SU-DHL-6 (cell line): Measurements from ENCODE around the gene FBN1.

Experiments
- H2AFZ ChIP-seq: fragments of 200-600 bp; sonication (generic); 2 replicates; pipeline ENCODE4 v1.6.1; 2014; ENCODE audit warnings: low read depth, mild to moderate bottlenecking, moderate library complexity, mixed read lengths, antibody characterized with exemption, low read length; ENCODE audit not compliant: severe bottlenecking
- H3F3A ChIP-seq: fragments of 200-600 bp; shearing (Covaris generic); 2 replicates; pipeline ENCODE4 v1.6.0; 2016; ENCODE audit warnings: antibody characterized with exemption, mild to moderate bottlenecking; ENCODE audit not compliant: insufficient read depth
- H3K27ac ChIP-seq: fragments of 200-600 bp; sonication (generic); 2 replicates; pipeline ENCODE4 v1.5.1; 2016; ENCODE audit warnings: low read depth, mild to moderate bottlenecking, low read length, moderate library complexity, mixed read lengths
- H3K27me3 ChIP-seq: fragments of 200-600 bp; sonication (generic), shearing (Covaris generic); 2 replicates; pipeline ENCODE4 v1.6.0; 2014; ENCODE audit warnings: mild to moderate bottlenecking, low read length
- H3K36me3 ChIP-seq: fragments of 200-600 bp; sonication (generic); 2 replicates; pipeline ENCODE4 v1.6.1; 2014; ENCODE audit warnings: mild to moderate bottlenecking, low read length, mixed read lengths
- H3K4me2 ChIP-seq: fragments of 300-600, 200-600 bp; shearing (Covaris generic), sonication (generic); 2 replicates; pipeline ENCODE4 v1.6.0; 2014; ENCODE audit warnings: low read length, low read depth, mild to moderate bottlenecking; ENCODE audit not compliant: poor library complexity, severe bottlenecking
- H3K4me3 ChIP-seq: fragments of 200-600 bp; sonication (generic); 2 replicates; pipeline ENCODE4 v1.5.1; 2014; ENCODE audit warnings: antibody characterized with exemption, low read length, mild to moderate bottlenecking, mixed read lengths; ENCODE audit not compliant: insufficient read depth, poor library complexity, severe bottlenecking
- H3K79me2 ChIP-seq: fragments of 200-600 bp; sonication (generic); 2 replicates; pipeline ENCODE4 v1.6.1; 2014; ENCODE audit warnings: mild to moderate bottlenecking, low read length, moderate library complexity; ENCODE audit not compliant: insufficient read depth
- H3K9ac ChIP-seq: fragments of 200-600 bp; sonication (generic); 2 replicates; pipeline ENCODE4 v1.7.0; 2014; ENCODE audit warnings: mild to moderate bottlenecking, low read length
- H3K9me2 ChIP-seq: fragments of 200-600 bp; sonication (generic); replicated peaks from 2 replicates; pipeline ENCODE4 v1.6.1; 2014; ENCODE audit warnings: low read length; ENCODE audit not compliant: insufficient read depth
- H3K9me3 ChIP-seq: fragments of 200-600 bp; sonication (generic); 2 replicates; pipeline ENCODE4 v1.6.1; 2014; ENCODE audit warnings: low read length, mixed read lengths; ENCODE audit not compliant: insufficient read depth
- H4K20me1 ChIP-seq: fragments of 200-600 bp; sonication (generic); 2 replicates; pipeline ENCODE4 v1.6.1; 2014; ENCODE audit warnings: low read depth, mild to moderate bottlenecking, antibody characterized with exemption, low read length, moderate library complexity, mixed read lengths
- EZH2phosphoT487 ChIP-seq: fragments of 200-600 bp; sonication (generic), shearing (Covaris generic); conservative IDR thresholded peaks from 2 replicates; pipeline ENCODE4 v1.6.1; 2018; ENCODE audit warnings: mild to moderate bottlenecking, antibody characterized with exemption, low read length, moderate library complexity, mixed read lengths
- TF ChIP-seq, protein P1 (sequence below): fragments of 200-600 bp; sonication (generic); IDR thresholded peaks from one replicate; pipeline ENCODE4 v1.5.1; 2017; ENCODE audit warnings: antibody characterized with exemption, mild to moderate bottlenecking, low read length, moderate library complexity; ENCODE audit not compliant: insufficient read depth, poor library complexity, severe bottlenecking

Gene FBN1

DNA sequence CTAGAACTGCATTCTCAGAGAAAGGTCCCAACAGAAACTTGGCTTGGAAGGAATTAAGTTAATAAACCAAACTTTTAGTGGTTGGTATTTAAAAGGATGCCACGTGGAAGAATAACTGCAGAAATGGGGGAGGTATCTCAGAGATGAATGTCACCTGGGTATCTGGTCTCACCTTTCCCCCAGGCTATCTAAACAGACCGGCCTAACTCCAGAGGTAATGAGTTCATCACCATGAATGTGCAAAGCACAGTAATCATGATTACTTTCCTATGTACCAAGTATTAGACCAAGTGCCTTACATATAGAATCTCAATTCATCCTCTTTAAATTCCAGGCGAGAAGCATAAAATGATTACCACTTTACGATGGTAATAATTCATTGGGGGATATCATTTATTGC is 80.8 kb downstream of the FBN1 start:
- Histone ChIP-seq H3K9me3 (no peaks in the 10 kb centered on the region), H3K27me3 (no peaks in the 10 kb centered on the region), H3K9me2 (no peaks in the 10 kb centered on the region), H3K79me2 (no peaks in the 10 kb centered on the region), H3F3A (no peaks in the 10 kb centered on the region), H3K4me2 (no peak overlapping the region), H4K20me1 (no peaks in the 10 kb centered on the region), H3K4me3 (no peak overlapping the region), H3K27ac (no peak overlapping the region), H3K9ac (no peak overlapping the region), H3K36me3 (no peaks in the 10 kb centered on the region), H2AFZ (no peak overlapping the region)
- no peak for TF ChIP-seq EZH2phosphoT487
- TF ChIP-seq, protein P1, sequence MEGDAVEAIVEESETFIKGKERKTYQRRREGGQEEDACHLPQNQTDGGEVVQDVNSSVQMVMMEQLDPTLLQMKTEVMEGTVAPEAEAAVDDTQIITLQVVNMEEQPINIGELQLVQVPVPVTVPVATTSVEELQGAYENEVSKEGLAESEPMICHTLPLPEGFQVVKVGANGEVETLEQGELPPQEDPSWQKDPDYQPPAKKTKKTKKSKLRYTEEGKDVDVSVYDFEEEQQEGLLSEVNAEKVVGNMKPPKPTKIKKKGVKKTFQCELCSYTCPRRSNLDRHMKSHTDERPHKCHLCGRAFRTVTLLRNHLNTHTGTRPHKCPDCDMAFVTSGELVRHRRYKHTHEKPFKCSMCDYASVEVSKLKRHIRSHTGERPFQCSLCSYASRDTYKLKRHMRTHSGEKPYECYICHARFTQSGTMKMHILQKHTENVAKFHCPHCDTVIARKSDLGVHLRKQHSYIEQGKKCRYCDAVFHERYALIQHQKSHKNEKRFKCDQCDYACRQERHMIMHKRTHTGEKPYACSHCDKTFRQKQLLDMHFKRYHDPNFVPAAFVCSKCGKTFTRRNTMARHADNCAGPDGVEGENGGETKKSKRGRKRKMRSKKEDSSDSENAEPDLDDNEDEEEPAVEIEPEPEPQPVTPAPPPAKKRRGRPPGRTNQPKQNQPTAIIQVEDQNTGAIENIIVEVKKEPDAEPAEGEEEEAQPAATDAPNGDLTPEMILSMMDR = no peak

DNA sequence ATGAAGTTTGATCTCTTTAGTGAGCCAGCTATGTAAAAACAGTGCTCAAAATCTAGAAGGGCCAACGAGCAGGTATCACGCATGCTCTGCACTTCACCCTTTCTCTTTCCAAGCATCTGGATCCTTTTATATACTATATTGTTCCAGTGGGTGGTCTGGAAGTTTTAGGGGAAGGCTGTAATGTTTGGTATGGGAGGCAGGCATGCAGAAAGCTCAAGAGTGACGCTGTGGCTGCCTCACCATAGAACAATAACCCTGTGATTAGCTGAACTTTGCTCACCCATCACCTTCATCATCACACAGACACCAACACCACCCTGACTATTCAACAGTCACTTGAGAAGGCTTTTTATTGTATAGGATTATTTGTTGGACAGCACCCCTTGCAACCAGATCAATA is 81.6 kb downstream of the FBN1 start:
- Histone ChIP-seq H3K4me3 (no peak overlapping the region), H3K79me2 (no peaks in the 10 kb centered on the region), H3K9ac (no peak overlapping the region), H3K9me3 (no peaks in the 10 kb centered on the region), H3K36me3 (no peaks in the 10 kb centered on the region), H3F3A (no peaks in the 10 kb centered on the region), H2AFZ (no peak overlapping the region), H4K20me1 (no peaks in the 10 kb centered on the region), H3K9me2 (no peaks in the 10 kb centered on the region), H3K27ac (no peak overlapping the region), H3K4me2 (no peak overlapping the region), H3K27me3 (no peaks in the 10 kb centered on the region)
- TF ChIP-seq, protein P1 = no peak
- TF ChIP-seq EZH2phosphoT487 = no peak

DNA sequence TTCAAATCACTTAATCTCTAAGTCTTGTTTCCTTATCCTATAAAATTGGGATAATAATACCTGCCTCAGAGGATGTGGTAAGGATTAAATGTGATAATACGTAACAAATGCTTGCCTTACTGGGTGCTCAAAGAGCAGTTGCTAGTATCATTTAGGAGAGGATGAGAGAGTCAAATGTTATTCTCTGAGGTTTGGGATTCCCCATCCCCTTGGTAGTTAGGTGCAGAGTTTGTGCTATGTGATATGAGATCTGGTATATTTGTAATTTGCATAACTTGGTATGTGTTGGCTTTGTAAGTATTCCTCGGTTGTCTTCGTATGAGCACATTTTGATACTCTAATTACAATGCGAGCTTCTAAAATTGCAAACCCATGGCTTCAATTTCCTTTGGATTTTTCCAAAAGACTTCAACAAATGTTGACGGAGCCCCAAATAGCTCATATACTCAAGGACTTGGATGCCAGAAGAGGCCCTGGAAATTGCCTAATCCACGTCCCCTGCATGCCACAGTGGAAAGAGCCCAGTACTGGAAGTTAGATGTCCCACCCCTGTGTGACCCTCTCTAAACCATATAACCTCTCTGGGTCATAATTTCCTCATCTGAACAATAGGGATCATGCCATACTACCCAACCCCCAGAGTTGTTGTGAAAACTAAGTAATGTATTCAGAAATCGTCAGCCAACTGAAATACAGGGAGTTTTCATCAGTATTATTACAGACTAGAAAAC is 85.0 kb downstream of the FBN1 start:
- no peaks in the 10 kb centered on the region for H4K20me1 ChIP-seq
- H3K27me3 ChIP-seq = no peaks in the 10 kb centered on the region
- H3K4me2 ChIP-seq = no peak overlapping the region
- no peaks in the 10 kb centered on the region for H3F3A ChIP-seq
- no peaks in the 10 kb centered on the region for H3K9me3 ChIP-seq
- H3K27ac ChIP-seq = no peak overlapping the region
- no peak overlapping the region for H3K9ac ChIP-seq
- no peak for TF ChIP-seq EZH2phosphoT487
- TF ChIP-seq, protein P1 = no peak
- no peaks in the 10 kb centered on the region for H3K9me2 ChIP-seq
- no peaks in the 10 kb centered on the region for H3K79me2 ChIP-seq
- H3K4me3 ChIP-seq = no peak overlapping the region
- no peak overlapping the region for H2AFZ ChIP-seq
- no peaks in the 10 kb centered on the region for H3K36me3 ChIP-seq
